Astrocyte (in vitro differentiated cells and primary cell): ENCODE results near the gene IKZF2. TPM values are rescaled to one million over a fixed set of nuclear protein-coding genes. Genes with fewer than 3 reads are reported as not detected.

ENCODE experiments used
- DNase-seq: peaks from one replicate; pipeline ENCODE4 v3.0.0-alpha.2; 2010; ENCODE audit warnings: low read depth
- FAIRE-seq: peaks from 2 replicates; lab custom pipeline; 2011; peaks lifted over from hg19 to GRCh38; lab: Jason Lieb, UNC
- H2AFZ ChIP-seq: 2 replicates; pipeline ENCODE4 v1.6.0; 2012; ENCODE audit warnings: low read depth, low read length, inconsistent platforms
- H3K27ac ChIP-seq: 2 replicates; pipeline ENCODE4 v1.5.1; 2011; ENCODE audit warnings: low read depth, low read length, inconsistent platforms
- H3K27me3 ChIP-seq: 2 replicates; pipeline ENCODE4 v1.6.0; 2011; ENCODE audit warnings: low read length, inconsistent platforms; ENCODE audit not compliant: insufficient read depth
- H3K36me3 ChIP-seq: 2 replicates; pipeline ENCODE4 v1.5.1; 2011; ENCODE audit warnings: low read length, inconsistent platforms; ENCODE audit not compliant: insufficient read depth
- H3K4me1 ChIP-seq: 2 replicates; pipeline ENCODE4 v1.5.1; 2011; ENCODE audit warnings: low read length, inconsistent platforms; ENCODE audit not compliant: insufficient read depth
- H3K4me2 ChIP-seq: 2 replicates; pipeline ENCODE4 v1.6.0; 2012; ENCODE audit warnings: low read length, inconsistent platforms
- H3K4me3 ChIP-seq: 2 replicates; pipeline ENCODE4 v1.5.1; 2011; ENCODE audit warnings: low read depth, mild to moderate bottlenecking, low read length, inconsistent platforms; ENCODE audit not compliant: insufficient read depth
- H3K79me2 ChIP-seq: 2 replicates; pipeline ENCODE4 v1.6.0; 2012; ENCODE audit warnings: mild to moderate bottlenecking, low read length, inconsistent platforms; ENCODE audit not compliant: insufficient read depth
- H3K9ac ChIP-seq: 2 replicates; pipeline ENCODE4 v1.6.0; 2012; ENCODE audit warnings: mild to moderate bottlenecking, low read length, inconsistent platforms
- H3K9me3 ChIP-seq: 2 replicates; pipeline ENCODE4 v1.5.1; 2012; ENCODE audit warnings: low read depth, mild to moderate bottlenecking, low read length, inconsistent platforms; ENCODE audit not compliant: insufficient read depth
- H4K20me1 ChIP-seq: 2 replicates; pipeline ENCODE4 v1.6.0; 2012; ENCODE audit warnings: low read length, inconsistent platforms; ENCODE audit not compliant: insufficient read depth
- H3K27ac Mint-ChIP-seq: one replicate; pipeline ENCODE4 v1.8.0; 2021; ENCODE audit warnings: mild to moderate bottlenecking, mixed read lengths; ENCODE audit not compliant: unreplicated experiment
- H3K27me3 Mint-ChIP-seq: one replicate; pipeline ENCODE4 v1.8.0; 2021; ENCODE audit warnings: low read depth, mixed read lengths; ENCODE audit not compliant: unreplicated experiment
- H3K36me3 Mint-ChIP-seq: one replicate; pipeline ENCODE4 v1.8.0; 2021; ENCODE audit warnings: low read depth, mixed read lengths; ENCODE audit not compliant: unreplicated experiment
- H3K4me1 Mint-ChIP-seq: one replicate; pipeline ENCODE4 v1.8.0; 2021; ENCODE audit warnings: low read depth, mixed read lengths; ENCODE audit not compliant: unreplicated experiment
- H3K4me3 Mint-ChIP-seq: one replicate; pipeline ENCODE4 v1.8.0; 2021; ENCODE audit warnings: mild to moderate bottlenecking, moderate library complexity, mixed read lengths; ENCODE audit not compliant: unreplicated experiment
- H3K9me3 Mint-ChIP-seq: one replicate; pipeline ENCODE4 v1.8.0; 2021; ENCODE audit warnings: mild to moderate bottlenecking, mixed read lengths; ENCODE audit not compliant: unreplicated experiment
- EZH2 ChIP-seq: IDR thresholded peaks from 2 replicates; pipeline ENCODE4 v1.6.1; 2012; ENCODE audit warnings: mild to moderate bottlenecking, low read length, inconsistent platforms; ENCODE audit not compliant: insufficient read depth
- total RNA-seq: library from RNA; stranded (reverse); gene quantifications from 2 replicates; pipeline ENCODE4 v1.2.1, GENCODE V29; 2021
- TF ChIP-seq, protein P1 (sequence below): IDR thresholded peaks from 2 replicates; pipeline ENCODE4 v1.5.1; 2011; ENCODE audit warnings: low read depth, mild to moderate bottlenecking, inconsistent platforms, low read length, moderate library complexity; ENCODE audit not compliant: insufficient read depth

IKZF2 gene
- total RNA-seq, 1 donor from 2014 or later, result 15.5 TPM

DNA sequence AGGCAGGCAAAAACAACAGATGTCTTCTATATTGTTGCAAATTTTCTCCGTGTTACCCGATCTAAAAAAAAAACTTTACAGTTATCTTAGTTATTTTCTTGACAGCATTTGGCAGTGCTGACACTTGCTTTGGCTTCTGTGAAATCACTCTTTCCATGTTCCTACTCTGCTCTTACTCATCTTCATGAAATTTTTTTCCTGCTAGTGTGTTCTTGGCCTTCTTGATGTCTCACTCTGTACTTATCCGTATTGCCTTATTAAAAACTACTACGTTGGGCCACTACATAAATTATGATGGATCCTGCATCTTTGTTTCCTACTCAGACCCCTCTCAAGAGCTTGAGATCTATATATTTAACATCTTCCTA, 134.4 kb downstream of the IKZF2 start:
- H2AFZ ChIP-seq, result no peak overlapping the region
- TF ChIP-seq EZH2, result no peak
- TF ChIP-seq, protein P1, sequence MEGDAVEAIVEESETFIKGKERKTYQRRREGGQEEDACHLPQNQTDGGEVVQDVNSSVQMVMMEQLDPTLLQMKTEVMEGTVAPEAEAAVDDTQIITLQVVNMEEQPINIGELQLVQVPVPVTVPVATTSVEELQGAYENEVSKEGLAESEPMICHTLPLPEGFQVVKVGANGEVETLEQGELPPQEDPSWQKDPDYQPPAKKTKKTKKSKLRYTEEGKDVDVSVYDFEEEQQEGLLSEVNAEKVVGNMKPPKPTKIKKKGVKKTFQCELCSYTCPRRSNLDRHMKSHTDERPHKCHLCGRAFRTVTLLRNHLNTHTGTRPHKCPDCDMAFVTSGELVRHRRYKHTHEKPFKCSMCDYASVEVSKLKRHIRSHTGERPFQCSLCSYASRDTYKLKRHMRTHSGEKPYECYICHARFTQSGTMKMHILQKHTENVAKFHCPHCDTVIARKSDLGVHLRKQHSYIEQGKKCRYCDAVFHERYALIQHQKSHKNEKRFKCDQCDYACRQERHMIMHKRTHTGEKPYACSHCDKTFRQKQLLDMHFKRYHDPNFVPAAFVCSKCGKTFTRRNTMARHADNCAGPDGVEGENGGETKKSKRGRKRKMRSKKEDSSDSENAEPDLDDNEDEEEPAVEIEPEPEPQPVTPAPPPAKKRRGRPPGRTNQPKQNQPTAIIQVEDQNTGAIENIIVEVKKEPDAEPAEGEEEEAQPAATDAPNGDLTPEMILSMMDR, result no peak
- H3K27ac Mint-ChIP-seq, result no peak overlapping the region
- DNase-seq (peak; percentile 54), FAIRE-seq (no peak)
- no peak overlapping the region for H3K9ac ChIP-seq
- no peak overlapping the region for H3K27ac ChIP-seq
- H3K4me3 ChIP-seq, result no peak overlapping the region
- no peaks in the 10 kb centered on the region for H3K9me3 Mint-ChIP-seq
- no peaks in the 10 kb centered on the region for H4K20me1 ChIP-seq
- H3K79me2 ChIP-seq, result no peaks in the 10 kb centered on the region
- H3K36me3 ChIP-seq, result no peaks in the 10 kb centered on the region
- no peaks in the 10 kb centered on the region for H3K36me3 Mint-ChIP-seq
- peaks cover 12% of the 10 kb centered on the region for H3K4me1 Mint-ChIP-seq
- no peaks in the 10 kb centered on the region for H3K27me3 ChIP-seq
- H3K27me3 Mint-ChIP-seq, result no peaks in the 10 kb centered on the region
- H3K4me1 ChIP-seq, result peaks cover 5% of the 10 kb centered on the region
- H3K4me2 ChIP-seq, result no peak overlapping the region
- H3K9me3 ChIP-seq, result no peaks in the 10 kb centered on the region
- H3K4me3 Mint-ChIP-seq, result no peak overlapping the region

DNA sequence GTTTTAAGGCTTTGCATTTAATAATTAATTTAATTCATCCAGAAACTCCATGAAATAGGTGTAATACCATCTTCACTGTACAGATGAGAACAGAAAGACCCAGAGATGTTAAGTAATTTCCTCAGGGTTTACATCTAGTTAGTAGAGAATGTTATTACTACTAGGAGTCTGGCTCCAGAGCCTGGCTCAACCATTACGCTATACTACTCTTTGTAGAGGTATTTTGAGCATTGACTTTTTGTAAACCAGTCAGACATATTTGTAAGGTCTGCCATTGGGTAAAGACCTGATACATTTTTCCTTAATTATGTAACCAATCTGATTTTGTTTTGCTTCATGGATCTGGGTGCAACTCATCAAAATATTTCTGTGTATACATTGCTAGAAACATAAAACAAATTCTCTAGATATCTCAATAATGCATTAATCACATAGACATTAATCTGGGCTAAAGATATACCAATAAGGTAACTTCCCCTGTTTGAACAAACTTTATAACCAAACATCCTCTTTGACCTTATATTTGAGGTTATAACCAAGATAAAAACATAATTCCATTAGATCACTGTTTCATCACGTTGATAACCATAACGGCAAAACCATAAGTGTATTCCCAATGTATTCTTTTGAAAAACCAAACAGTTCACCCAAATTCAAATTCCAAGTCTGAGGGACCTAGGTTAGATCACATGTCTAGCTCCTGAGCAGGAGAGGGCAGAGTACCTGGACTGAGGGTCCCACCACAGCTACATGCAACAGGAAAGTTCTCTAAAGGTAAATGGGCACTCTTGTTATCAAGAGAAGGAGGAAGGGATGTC, 135.0 kb downstream of the IKZF2 start:
- Mint-ChIP-seq H3K4me3 (no peak overlapping the region), H3K36me3 (no peaks in the 10 kb centered on the region), H3K27ac (no peak overlapping the region), H3K9me3 (no peaks in the 10 kb centered on the region), H3K4me1 (peaks cover 7% of the 10 kb centered on the region), H3K27me3 (no peaks in the 10 kb centered on the region)
- H3K4me3 ChIP-seq, result no peak overlapping the region
- H4K20me1 ChIP-seq, result no peaks in the 10 kb centered on the region
- TF ChIP-seq EZH2, result no peak
- TF ChIP-seq, protein P1, result no peak
- H3K79me2 ChIP-seq, result no peaks in the 10 kb centered on the region
- no peak overlapping the region for H2AFZ ChIP-seq
- DNase-seq, result no peak
- H3K4me2 ChIP-seq, result no peak overlapping the region
- FAIRE-seq, result no peak
- peaks cover 1% of the 10 kb centered on the region for H3K4me1 ChIP-seq
- no peaks in the 10 kb centered on the region for H3K27me3 ChIP-seq
- H3K9ac ChIP-seq, result no peak overlapping the region
- H3K36me3 ChIP-seq, result no peaks in the 10 kb centered on the region
- no peak overlapping the region for H3K27ac ChIP-seq
- H3K9me3 ChIP-seq, result no peaks in the 10 kb centered on the region
